Natural killer cell (primary cell): ENCODE data around the gene TREX2. TPM values are rescaled to one million over a fixed set of nuclear protein-coding genes. Genes with fewer than 3 reads are reported as not detected.

Experiments used
- ATAC-seq, 3 donors: fragments of 150-1000 bp in 2 of 3; fragments of 200-7000 bp in 1 of 3; cut with Tn5 transposase; 1 replicate in 1 of 3; 2 replicates in 2 of 3; pipeline ENCODE4 v1.10.0; 2021; ENCODE audit warnings: mild to moderate bottlenecking in 2 of 3, moderate library complexity in 2 of 3
- DNase-seq, 2 donors: peaks; one replicate each; pipeline versions ENCODE4 v3.0.0 to v3.0.0-alpha.2; 2013 to 2021; ENCODE audit warnings: mixed read lengths in 1 of 2
- H3K27ac ChIP-seq: one replicate; pipeline ENCODE4 v1.5.1; 2013; ENCODE audit warnings: mild to moderate bottlenecking, low read length
- H3K27me3 ChIP-seq: one replicate; pipeline ENCODE4 v1.6.1; 2013; ENCODE audit warnings: low read length; ENCODE audit not compliant: control insufficient read depth, insufficient read depth
- H3K36me3 ChIP-seq: one replicate; pipeline ENCODE4 v1.6.1; 2013; ENCODE audit warnings: low read length; ENCODE audit not compliant: control insufficient read depth, insufficient read depth
- H3K4me1 ChIP-seq: one replicate; pipeline ENCODE4 v1.6.1; 2013; ENCODE audit warnings: low read length; ENCODE audit not compliant: control insufficient read depth, insufficient read depth
- H3K4me3 ChIP-seq: one replicate; pipeline ENCODE4 v1.5.1; 2013; ENCODE audit warnings: low read length
- H3K9me3 ChIP-seq: one replicate; pipeline ENCODE4 v1.6.1; 2013; ENCODE audit warnings: low read length; ENCODE audit not compliant: control insufficient read depth, insufficient read depth
- H3K27ac Mint-ChIP-seq, 2 donors: one replicate each; pipeline ENCODE4 v1.8.0; 2022; ENCODE audit warnings: mild to moderate bottlenecking in 2 of 2, mixed read lengths in 2 of 2, moderate library complexity in 1 of 2
- H3K27me3 Mint-ChIP-seq, 2 donors: one replicate each; pipeline ENCODE4 v1.8.0; 2022; ENCODE audit warnings: low read depth in 2 of 2, mixed read lengths in 2 of 2
- H3K36me3 Mint-ChIP-seq: one replicate; pipeline ENCODE4 v1.8.0; 2022; ENCODE audit warnings: mixed read lengths
- H3K4me1 Mint-ChIP-seq, 2 donors: one replicate each; pipeline ENCODE4 v1.8.0; 2022; ENCODE audit warnings: mixed read lengths in 2 of 2
- H3K4me3 Mint-ChIP-seq: one replicate; pipeline ENCODE4 v1.8.0; 2022; ENCODE audit warnings: mild to moderate bottlenecking, moderate library complexity, mixed read lengths
- H3K9me3 Mint-ChIP-seq, 2 donors: one replicate each; pipeline ENCODE4 v1.8.0; 2022; ENCODE audit warnings: mixed read lengths in 2 of 2
- WGBS: methylation state at CpG from one replicate; pipeline ENCODE4 v1.1.7; 2013; ENCODE audit warnings: missing lambda C conversion rate; ENCODE audit not compliant: insufficient coverage; 5-methylcytosine and 5-hydroxymethylcytosine counted together
- intact Hi-C: fragments of 100-400 bp; cut with micrococcal nuclease; formaldehyde crosslinking; loops from one replicate; pipeline ENCODE4 v1.14.2; 2022
- total RNA-seq, 4 donors: library from RNA; stranded (reverse); fragments of 120-200 nt in 1 of 4; gene quantifications; one replicate each; pipeline versions ENCODE4 v1.2.3 to v1.2.4, GENCODE V29; 2013 to 2022
- TF ChIP-seq, protein P1 (sequence below): fragments of 200-600 bp; IDR thresholded peaks from one replicate; pipeline ENCODE4 v1.8.0; 2022; ENCODE audit warnings: antibody characterized with exemption

Gene TREX2
- total RNA-seq, 3 donors from 2014 or later (not counting 1 experiment from before 2014, with no cell fraction given): 1.6 to 3.4 (median 3.1) TPM

DNA sequence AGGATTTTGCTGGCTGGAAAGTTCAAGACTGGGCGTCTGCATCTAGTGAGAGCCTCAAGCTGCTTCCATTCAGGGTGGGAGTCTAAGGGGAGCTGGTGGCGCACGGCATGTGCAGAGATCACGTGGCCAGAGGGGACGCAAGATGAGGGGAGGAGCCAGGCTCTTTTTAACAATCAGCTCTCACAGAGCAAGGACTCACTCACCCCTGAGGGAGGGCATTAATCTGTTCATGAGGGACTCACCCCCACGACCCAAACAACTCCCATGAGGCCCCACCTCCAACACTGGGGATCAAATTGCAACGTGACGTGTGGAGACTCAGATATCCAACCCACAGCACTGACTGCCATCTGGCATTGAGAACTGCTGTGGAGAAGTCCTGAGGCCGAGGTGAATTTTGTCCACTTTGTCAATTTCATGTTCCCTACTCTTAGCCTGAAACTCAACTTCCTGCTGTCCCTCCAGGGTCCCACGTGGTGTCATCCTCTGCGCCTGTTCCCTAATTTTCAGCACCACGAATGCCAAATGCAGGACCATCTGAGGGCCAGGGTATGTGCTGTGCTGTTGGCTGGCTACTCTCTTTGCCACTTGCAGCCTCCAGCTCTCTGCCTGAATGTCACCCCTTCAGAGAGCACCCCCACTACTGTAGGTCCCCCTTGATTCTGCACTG is 28.9 kb downstream of the TREX2 start:
- H3K4me3 ChIP-seq: no peak overlapping the region
- Mint-ChIP-seq H3K36me3 (no peaks in the 10 kb centered on the region), H3K27ac (no peak overlapping the region), H3K4me3 (no peak overlapping the region), H3K27me3 (no peaks in the 10 kb centered on the region), H3K9me3 (no peaks in the 10 kb centered on the region), H3K4me1 (peaks cover 0 to 11% of the 10 kb centered on the region in 2 donors)
- no peak overlapping the region for H3K27ac ChIP-seq
- H3K36me3 ChIP-seq: no peaks in the 10 kb centered on the region
- H3K4me1 ChIP-seq: peaks cover 9% of the 10 kb centered on the region
- DNase-seq (no peak), ATAC-seq (no peak)
- no peaks in the 10 kb centered on the region for H3K27me3 ChIP-seq
- no peaks in the 10 kb centered on the region for H3K9me3 ChIP-seq
- TF ChIP-seq, protein P1, sequence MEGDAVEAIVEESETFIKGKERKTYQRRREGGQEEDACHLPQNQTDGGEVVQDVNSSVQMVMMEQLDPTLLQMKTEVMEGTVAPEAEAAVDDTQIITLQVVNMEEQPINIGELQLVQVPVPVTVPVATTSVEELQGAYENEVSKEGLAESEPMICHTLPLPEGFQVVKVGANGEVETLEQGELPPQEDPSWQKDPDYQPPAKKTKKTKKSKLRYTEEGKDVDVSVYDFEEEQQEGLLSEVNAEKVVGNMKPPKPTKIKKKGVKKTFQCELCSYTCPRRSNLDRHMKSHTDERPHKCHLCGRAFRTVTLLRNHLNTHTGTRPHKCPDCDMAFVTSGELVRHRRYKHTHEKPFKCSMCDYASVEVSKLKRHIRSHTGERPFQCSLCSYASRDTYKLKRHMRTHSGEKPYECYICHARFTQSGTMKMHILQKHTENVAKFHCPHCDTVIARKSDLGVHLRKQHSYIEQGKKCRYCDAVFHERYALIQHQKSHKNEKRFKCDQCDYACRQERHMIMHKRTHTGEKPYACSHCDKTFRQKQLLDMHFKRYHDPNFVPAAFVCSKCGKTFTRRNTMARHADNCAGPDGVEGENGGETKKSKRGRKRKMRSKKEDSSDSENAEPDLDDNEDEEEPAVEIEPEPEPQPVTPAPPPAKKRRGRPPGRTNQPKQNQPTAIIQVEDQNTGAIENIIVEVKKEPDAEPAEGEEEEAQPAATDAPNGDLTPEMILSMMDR: no peak
- intact Hi-C loops: no loop called here
- WGBS: 90% methylated on average over 8 of the region's 12 CpGs

DNA sequence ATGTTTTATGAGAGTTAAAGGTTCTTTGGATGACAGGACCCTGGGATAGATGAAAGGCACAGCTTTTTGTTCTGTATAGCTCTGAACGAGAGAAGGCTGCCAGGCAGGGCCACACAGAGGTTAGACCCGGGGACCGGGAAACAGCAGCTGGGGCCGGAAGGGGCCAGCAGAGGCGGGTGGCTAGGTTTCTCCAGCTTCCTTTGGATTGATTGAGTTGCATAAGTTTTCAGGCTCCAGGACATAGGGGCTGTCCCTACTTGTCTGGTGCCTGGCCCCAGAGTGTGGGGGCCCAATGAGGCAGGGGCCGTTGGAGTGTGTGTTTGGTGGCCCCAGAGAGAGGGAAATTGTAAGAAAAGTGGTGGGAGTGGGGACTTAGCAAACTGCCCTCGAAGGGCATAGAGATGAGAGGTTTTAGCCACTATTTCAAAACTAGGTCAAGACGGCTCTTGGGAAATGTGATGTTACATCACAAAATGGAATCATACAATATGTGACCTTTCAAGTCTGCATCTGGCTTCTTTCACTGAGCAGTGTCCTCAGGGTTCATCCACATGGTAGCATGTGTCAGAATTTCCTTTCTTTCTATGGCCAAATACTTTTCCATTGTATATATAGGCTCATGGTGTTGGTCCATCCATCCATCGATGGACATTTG is 30.9 kb downstream of the TREX2 start:
- H3K9me3 ChIP-seq: no peaks in the 10 kb centered on the region
- no peaks in the 10 kb centered on the region for H3K27me3 ChIP-seq
- Mint-ChIP-seq H3K9me3 (no peaks in the 10 kb centered on the region), H3K36me3 (no peaks in the 10 kb centered on the region), H3K27ac (no peak overlapping the region), H3K4me1 (peaks cover 0 to 14% of the 10 kb centered on the region in 2 donors), H3K4me3 (no peak overlapping the region), H3K27me3 (no peaks in the 10 kb centered on the region)
- peaks cover 15% of the 10 kb centered on the region for H3K4me1 ChIP-seq
- H3K36me3 ChIP-seq: no peaks in the 10 kb centered on the region
- no peak for DNase-seq
- no peak overlapping the region for H3K4me3 ChIP-seq
- ATAC-seq: no peak
- no peak overlapping the region for H3K27ac ChIP-seq
- TF ChIP-seq, protein P1: no peak
- intact Hi-C loops: no loop called here
- 89% methylated on average over 7 of the region's 9 CpGs for whole genome bisulfite sequencing

DNA sequence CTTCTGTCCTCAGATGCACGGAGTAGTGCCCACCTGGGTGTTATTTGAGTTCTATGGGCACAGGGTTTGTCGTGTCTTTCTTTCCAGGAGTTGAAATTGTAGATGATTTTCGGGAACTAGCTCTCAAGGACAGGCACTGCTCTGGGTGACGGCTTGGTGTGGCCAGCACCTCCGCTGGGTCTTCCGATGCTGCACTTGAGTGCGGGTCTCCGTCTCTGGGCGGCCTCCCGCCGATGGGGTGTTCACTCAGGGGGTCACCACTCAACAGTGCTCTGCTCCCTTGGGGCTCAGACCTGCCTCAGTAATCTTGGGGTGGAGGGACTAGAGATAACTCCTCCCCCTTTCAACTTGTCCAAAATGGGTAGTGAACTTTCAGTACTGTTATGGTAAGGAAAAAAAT is 32.1 kb downstream of the TREX2 start:
- DNase-seq (no peak), ATAC-seq (no peak)
- H3K27me3 ChIP-seq: no peaks in the 10 kb centered on the region
- Mint-ChIP-seq H3K27ac (no peak overlapping the region), H3K27me3 (no peaks in the 10 kb centered on the region), H3K9me3 (no peaks in the 10 kb centered on the region), H3K4me3 (peak overlapping the region; percentile 29), H3K4me1 (peaks cover 0 to 14% of the 10 kb centered on the region in 2 donors), H3K36me3 (no peaks in the 10 kb centered on the region)
- H3K36me3 ChIP-seq: no peaks in the 10 kb centered on the region
- WGBS: 98% methylated on average over 9 of the region's 11 CpGs
- H3K27ac ChIP-seq: no peak overlapping the region
- TF ChIP-seq, protein P1: no peak
- H3K4me1 ChIP-seq: peaks cover 15% of the 10 kb centered on the region
- intact Hi-C loops: no loop called here
- H3K4me3 ChIP-seq: no peak overlapping the region
- no peaks in the 10 kb centered on the region for H3K9me3 ChIP-seq
